NCI-H2227 (cell line): Measurements from ENCODE around the gene MT1A.
A peak's percentile ranks its signal among the peaks of the same experiment; 100 is the strongest.

Experiments
- DNase-seq: peaks from one replicate; lab custom pipeline; 2025; ENCODE audit not compliant: unreplicated experiment; lab: John Stamatoyannopoulos, UW

MT1A gene

GRCh38 chr16:56675685-56676210, 37.3 kb downstream of the MT1A start:
- DNase-seq: peak; percentile 71

GRCh38 chr16:56677474-56677873, 39.0 kb downstream of the MT1A start:
- DNase-seq: no peak

- no peak for DNase-seq
Observed at GRCh38 chr16:56679078-56679730, 40.7 kb downstream of the MT1A start.

- DNase-seq: no peak
Observed at GRCh38 chr16:56679818-56680217, 41.4 kb downstream of the MT1A start.

GRCh38 chr16:56681939-56682702, 43.7 kb downstream of the MT1A start, which contains the start of gene MT1X:
Gene MT1X, plus strand, starts transcription at chr16:56682470. Its CDS starts 71 bp downstream, at chr16:56682541.
- DNase-seq: peak; percentile 90

- no peak for DNase-seq
Observed at GRCh38 chr16:56682703-56683397, 44.4 kb downstream of the MT1A start.

- no peak for DNase-seq
Observed at GRCh38 chr16:56683424-56684172, 45.1 kb downstream of the MT1A start.

- no peak for DNase-seq
Observed at GRCh38 chr16:56684256-56684925, 45.9 kb downstream of the MT1A start.

GRCh38 chr16:56684926-56685590, 46.6 kb downstream of the MT1A start:
- DNase-seq: no peak

- DNase-seq: no peak
Observed at GRCh38 chr16:56686758-56687157, 48.3 kb downstream of the MT1A start.

- DNase-seq: no peak
Observed at GRCh38 chr16:56688762-56689161, 50.3 kb downstream of the MT1A start.

- no peak for DNase-seq
Observed at GRCh38 chr16:56689171-56689570, 50.7 kb downstream of the MT1A start.
